Activated CD8-positive, alpha-beta memory T cell treated with anti-CD3 and anti-CD28 coated beads for 1 hour (primary cell): ENCODE results near the gene ARID2.

Source experiments
- DNase-seq, 2 donors: peaks; one replicate each; pipeline ENCODE4 v3.0.0-alpha.2; 2020; ENCODE audit warnings: low read depth in 1 of 2; ENCODE audit errors: extremely low read depth in 1 of 2

The ARID2 gene

DNA sequence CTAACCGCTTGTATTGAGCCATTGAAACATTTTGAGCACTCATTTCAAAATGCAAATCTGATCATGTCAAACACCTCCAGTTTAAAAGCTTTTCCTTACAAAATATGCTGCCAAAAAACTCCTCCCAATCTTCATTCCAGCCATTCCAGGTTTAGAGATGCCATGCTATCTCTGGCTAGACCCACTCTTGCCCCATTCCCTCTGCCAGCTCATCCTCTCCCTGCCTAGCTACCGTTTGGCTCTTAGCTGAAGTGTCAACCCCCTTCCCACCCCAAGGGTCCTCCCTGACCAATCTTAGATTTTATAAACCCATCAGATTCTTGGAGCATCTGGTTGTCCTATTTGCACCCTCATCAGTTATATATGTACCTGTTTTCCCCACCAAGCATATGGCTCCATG, 185.9 kb downstream of the ARID2 start:
- no peak for DNase-seq

DNA sequence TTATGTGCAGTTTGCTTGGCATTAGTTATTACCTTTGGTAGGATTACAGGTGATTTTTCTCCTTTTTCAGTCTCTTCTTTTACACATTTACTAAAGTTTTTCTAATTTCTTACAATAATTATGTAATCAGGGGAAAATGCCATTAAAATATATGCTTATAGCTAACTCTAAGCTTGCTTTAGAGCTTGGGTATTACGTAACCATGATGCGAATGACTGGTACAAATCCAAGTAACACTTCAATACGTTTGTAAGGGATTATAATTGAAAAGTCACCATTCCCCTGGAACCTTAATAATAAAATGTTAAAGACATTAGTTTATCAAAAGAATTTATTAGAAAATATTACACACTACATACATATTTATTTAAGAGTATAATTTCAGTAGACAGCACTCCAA, 189.3 kb downstream of the ARID2 start:
- no peak for DNase-seq

DNA sequence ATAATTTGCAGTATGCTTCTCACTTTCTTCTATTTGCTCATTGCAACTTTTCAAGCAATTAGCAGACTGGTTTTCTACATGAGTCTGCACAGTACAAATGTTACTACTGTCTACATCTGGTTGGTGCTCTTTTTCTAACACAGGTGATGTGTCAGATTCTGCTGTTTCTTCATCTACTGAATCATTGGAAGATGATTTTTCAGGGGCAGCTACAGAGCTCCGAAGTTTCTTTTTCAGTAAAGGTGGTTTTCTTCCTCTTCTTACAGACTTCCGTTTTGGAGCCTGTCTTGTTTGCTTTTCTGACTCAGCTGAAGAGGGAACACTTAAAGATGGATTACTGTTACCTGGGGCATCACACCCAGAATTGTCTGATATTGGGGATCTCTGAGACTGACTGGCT, 198.8 kb downstream of the ARID2 start:
- DNase-seq, result no peak

DNA sequence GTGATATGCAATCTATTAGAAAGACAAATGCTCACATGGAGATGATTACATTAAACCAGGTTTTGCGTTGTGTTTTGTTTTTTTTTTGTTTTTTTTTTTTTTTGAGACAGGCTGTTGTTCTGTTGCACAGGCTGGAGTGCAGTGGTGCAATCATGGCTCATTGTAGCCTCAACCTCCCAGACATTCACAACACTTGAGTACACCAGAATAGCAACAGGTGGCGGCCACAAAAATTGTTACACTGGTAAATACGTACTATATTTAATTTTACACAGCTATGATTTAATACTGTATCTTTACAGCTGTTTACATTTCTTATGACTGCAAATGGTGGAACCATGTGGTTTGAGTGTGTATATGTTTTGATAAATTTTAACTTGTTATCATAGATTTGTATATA, 200.9 kb downstream of the ARID2 start:
- DNase-seq, result no peak

DNA sequence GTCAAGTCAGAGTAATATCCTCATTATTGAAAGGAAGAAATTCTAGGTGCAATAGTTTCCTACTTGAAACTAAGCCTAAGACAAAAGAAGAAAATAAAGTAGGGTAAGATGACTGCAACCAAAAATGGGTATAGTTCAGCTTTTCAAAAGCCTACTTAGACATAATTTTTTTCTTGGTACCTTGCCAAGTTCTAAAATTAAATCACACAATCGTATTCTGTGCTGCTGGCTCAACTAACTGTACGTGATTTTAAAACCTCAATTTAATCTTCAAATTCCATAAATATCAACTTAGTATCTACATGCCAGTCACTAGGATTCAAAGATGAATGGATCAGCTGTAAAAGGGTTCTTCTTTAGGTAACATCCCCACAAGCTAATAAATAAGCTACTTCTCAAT, 204.0 kb downstream of the ARID2 start:
- DNase-seq, result no peak

DNA sequence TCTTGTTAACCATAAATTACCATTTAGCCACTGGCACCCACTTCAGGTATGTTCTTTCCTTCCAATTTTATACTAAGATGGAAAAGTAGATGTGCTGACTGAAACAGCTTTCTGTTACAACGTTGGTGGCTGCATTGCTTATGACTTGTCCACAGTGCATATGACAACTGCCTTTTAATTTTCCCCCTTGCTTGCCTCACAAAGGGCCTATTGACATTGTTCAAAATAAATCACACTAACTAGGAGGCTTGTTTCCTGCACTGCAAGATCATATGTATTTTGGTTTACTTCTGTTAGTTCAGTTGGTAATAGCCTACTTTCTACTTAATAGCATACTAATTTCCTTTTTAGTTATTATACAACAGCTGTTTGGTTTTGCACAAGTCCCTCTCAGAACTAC, 205.4 kb downstream of the ARID2 start:
- no peak for DNase-seq

DNA sequence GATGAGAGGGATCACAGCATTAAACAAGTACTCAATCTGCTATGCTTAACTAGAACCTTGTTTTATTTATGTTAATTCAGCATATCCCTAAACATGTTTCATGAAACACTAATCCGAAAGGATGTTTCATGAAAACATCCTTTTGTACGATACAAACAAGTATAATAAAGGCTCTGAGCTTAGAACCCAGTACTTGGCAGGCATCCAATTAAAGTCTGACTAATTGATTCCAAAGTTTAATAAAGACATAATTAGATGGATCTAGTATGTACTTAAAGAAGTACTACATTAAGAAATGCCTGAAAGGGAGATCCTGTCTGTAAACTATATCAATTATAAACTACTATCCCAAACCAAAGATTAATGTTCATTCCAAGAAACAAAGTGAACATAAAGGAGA, 209.1 kb downstream of the ARID2 start:
- DNase-seq, result no peak

DNA sequence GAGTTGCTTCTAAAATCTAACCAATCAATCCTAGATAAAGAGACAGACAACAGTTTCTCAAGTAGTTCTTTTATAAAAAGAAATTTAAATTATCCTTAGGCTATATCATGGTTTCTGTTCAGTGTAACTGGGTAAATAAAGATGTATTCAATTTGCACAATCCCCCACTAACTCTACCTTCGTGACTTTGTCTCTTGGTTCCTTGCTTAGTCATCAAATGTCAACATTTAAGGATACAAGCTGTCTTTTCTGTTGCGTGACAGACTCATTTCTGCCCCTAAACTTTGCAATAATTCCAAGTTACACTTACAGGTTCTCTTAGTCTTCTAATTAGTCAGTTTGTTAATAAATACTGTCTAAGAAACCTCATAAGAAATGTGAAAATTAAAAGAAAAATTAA, 210.3 kb downstream of the ARID2 start:
- no peak for DNase-seq

DNA sequence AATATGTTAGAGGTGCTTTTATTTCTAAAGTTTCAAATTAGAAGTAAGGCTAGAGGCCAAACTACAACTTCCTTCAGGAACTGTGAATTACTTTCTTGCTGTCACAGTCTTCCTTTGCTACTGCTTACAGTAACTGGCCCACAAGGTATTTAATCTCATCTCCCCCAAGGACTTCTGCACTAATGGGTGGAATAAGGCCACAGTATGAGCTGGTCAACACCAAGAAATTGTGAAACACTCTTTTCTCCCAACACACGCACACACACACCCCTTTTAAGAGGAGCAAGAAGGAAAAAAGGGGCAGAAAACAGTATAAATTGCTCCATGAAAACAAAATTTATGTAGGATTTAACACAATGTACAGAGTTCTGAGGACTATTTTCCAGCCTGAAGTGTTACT, 215.3 kb downstream of the ARID2 start:
- DNase-seq, result no peak

DNA sequence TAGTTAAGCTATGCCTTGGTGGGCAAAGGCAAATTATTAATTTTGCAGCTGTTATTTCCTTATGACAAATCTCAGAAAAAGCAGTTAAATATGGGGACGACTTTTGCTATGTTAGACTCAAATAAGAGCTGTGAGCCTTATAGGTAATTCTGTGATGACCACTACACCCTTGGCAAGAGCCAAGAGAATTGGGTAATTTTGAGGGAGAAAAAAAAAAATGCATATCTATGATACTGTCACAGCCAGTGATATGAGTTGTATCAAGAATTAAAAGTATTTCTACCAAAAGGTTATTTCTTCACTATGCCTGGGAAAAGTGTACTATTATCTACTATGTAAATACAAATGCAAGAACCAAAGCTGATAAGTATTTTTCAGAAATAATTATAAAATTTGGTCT, 216.9 kb downstream of the ARID2 start:
- DNase-seq, result no peak

DNA sequence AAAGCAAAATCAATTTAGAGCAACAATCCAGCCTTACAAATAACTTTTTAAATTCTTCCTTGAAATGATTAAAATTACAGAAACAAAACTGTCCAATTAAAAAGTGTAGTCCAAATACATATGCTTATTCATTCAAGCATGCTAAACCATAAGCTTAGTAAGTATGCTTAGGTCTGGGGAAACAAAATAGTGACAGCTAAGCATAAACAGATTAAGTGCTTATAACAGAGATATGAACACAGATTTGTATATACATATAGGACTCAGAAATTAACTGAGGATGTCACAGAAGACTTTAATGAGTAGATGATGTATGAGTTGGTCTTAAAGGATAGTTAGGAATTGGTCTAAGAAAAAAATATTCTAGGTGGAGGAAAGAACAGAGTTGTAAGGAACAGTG, 219.0 kb downstream of the ARID2 start:
- DNase-seq, result no peak
